Retina (tissue), 1 donor: ENCODE results near the gene PCGF2.

ENCODE experiments used
- DNase-seq: peaks from one replicate; pipeline ENCODE4 v3.0.0-alpha.2; 2016

Gene PCGF2

GRCh38 chr17:38716368-38717005 is 31.6 kb downstream of the PCGF2 start:
- no peak for DNase-seq

GRCh38 chr17:38715216-38715943 is 32.8 kb downstream of the PCGF2 start:
- DNase-seq: no peak

GRCh38 chr17:38713456-38714075 is 34.6 kb downstream of the PCGF2 start:
- DNase-seq: no peak

- DNase-seq: no peak
Measured at GRCh38 chr17:38712593-38712992, 35.5 kb downstream of the PCGF2 start.

GRCh38 chr17:38711792-38712571 is 36.2 kb downstream of the PCGF2 start:
- no peak for DNase-seq

- no peak for DNase-seq
Measured at GRCh38 chr17:38710985-38711384, 37.2 kb downstream of the PCGF2 start.

- no peak for DNase-seq
Measured at GRCh38 chr17:38710604-38710962, 37.6 kb downstream of the PCGF2 start.

GRCh38 chr17:38709864-38710603 is 38.1 kb downstream of the PCGF2 start:
- DNase-seq: no peak

- no peak for DNase-seq
Measured at GRCh38 chr17:38709104-38709820, 38.9 kb downstream of the PCGF2 start.

- no peak for DNase-seq
Measured at GRCh38 chr17:38707678-38708351, 40.3 kb downstream of the PCGF2 start.

GRCh38 chr17:38706505-38707216 is 41.5 kb downstream of the PCGF2 start:
- DNase-seq: peak; percentile 28

- peak; percentile 77 for DNase-seq
Measured at GRCh38 chr17:38705803-38706504, 42.2 kb downstream of the PCGF2 start.

- no peak for DNase-seq
Measured at GRCh38 chr17:38705523-38705802, 42.7 kb downstream of the PCGF2 start.

GRCh38 chr17:38704606-38705522 is 43.3 kb downstream of the PCGF2 start, which contains the start of gene MLLT6:
TSS of gene MLLT6 (plus strand) at chr17:38705273. CDS start at chr17:38705633, 360 bp downstream.
- peak; percentile 82 for DNase-seq

- peak; percentile 82 for DNase-seq
Measured at GRCh38 chr17:38703742-38704605, 44.2 kb downstream of the PCGF2 start.

- peak; percentile 26 for DNase-seq
Measured at GRCh38 chr17:38702916-38703741, 45.0 kb downstream of the PCGF2 start.
